Nephron progenitor cell (in vitro differentiated cells): ENCODE results near the gene MGLL.
A peak's percentile ranks its signal among the peaks of the same experiment; 100 is the strongest.

ENCODE experiments used
- DNase-seq: peaks from one replicate; pipeline ENCODE4 v3.0.0; 2021
- H3K27ac Mint-ChIP-seq: 2 replicates; pipeline ENCODE4 v1.8.0; 2021; ENCODE audit warnings: mild to moderate bottlenecking, moderate library complexity, mixed read lengths
- H3K27me3 Mint-ChIP-seq: 2 replicates; pipeline ENCODE4 v1.8.0; 2021; ENCODE audit warnings: mild to moderate bottlenecking, low read depth, mixed read lengths; ENCODE audit not compliant: poor library complexity
- H3K36me3 Mint-ChIP-seq: 2 replicates; pipeline ENCODE4 v1.8.0; 2021; ENCODE audit warnings: low read depth, mixed read lengths
- H3K4me1 Mint-ChIP-seq: 2 replicates; pipeline ENCODE4 v1.8.0; 2021; ENCODE audit warnings: mixed read lengths
- H3K4me3 Mint-ChIP-seq: 2 replicates; pipeline ENCODE4 v1.8.0; 2021; ENCODE audit warnings: mild to moderate bottlenecking, moderate library complexity, mixed read lengths
- H3K9me3 Mint-ChIP-seq: 2 replicates; pipeline ENCODE4 v1.8.0; 2021; ENCODE audit warnings: mild to moderate bottlenecking, moderate library complexity, mixed read lengths
- TF ChIP-seq, protein P1 (sequence below): fragments of 200-600 bp; sonication (generic); IDR thresholded peaks from 2 replicates; pipeline ENCODE4 v1.5.0; 2021; ENCODE audit warnings: antibody characterized with exemption

The MGLL gene

GRCh38 chr3:127723011-127723567, 99.2 kb downstream of the MGLL start:
- Mint-ChIP-seq H3K36me3 (peaks cover 15% of the 10 kb centered on the region), H3K27me3 (peaks cover 11% of the 10 kb centered on the region), H3K4me1 (peaks cover 56% of the 10 kb centered on the region), H3K27ac (no peak overlapping the region), H3K9me3 (peaks cover 33% of the 10 kb centered on the region), H3K4me3 (no peak overlapping the region)
- no peak for DNase-seq
- TF ChIP-seq, protein P1, sequence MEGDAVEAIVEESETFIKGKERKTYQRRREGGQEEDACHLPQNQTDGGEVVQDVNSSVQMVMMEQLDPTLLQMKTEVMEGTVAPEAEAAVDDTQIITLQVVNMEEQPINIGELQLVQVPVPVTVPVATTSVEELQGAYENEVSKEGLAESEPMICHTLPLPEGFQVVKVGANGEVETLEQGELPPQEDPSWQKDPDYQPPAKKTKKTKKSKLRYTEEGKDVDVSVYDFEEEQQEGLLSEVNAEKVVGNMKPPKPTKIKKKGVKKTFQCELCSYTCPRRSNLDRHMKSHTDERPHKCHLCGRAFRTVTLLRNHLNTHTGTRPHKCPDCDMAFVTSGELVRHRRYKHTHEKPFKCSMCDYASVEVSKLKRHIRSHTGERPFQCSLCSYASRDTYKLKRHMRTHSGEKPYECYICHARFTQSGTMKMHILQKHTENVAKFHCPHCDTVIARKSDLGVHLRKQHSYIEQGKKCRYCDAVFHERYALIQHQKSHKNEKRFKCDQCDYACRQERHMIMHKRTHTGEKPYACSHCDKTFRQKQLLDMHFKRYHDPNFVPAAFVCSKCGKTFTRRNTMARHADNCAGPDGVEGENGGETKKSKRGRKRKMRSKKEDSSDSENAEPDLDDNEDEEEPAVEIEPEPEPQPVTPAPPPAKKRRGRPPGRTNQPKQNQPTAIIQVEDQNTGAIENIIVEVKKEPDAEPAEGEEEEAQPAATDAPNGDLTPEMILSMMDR = no peak

DNA sequence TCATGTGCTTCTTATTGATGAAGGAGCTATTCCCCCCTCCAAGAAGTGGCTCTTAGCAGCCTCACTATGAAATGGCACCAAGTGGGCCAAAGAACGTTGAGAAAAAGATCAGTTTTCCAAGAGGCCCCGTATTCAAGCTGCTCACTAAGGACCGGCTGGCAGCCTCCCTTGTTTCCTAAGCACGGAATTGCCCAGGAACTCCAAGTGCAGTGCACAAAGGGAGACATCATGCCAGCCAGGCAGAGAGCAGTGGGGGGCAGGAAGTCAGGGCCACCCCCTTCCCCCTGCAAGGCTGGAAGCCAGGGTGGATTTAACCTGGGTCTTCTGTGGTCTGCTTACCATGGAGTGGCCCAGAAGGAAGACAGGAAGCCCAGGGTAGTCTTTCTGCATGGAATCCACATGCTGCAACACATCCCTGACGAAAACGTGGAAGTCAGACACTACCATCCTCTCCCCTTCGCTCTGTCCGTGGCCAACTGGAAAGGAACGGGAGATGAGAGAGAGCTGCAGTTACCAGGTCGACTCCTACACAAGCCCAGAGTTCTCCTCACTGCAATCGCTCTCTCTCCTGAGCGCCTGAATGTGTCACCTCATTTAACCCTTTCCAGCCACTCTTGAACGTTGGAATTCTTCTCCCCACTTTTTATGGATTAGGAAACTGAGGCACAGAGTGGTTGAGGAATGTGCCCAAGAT, 100.1 kb downstream of the MGLL start:
- TF ChIP-seq, protein P1 = no peak
- H3K4me3 Mint-ChIP-seq = peak overlapping the region; percentile 2

GRCh38 chr3:127720985-127721935, 101.1 kb downstream of the MGLL start:
- no peak for DNase-seq
- Mint-ChIP-seq H3K9me3 (peaks cover 26% of the 10 kb centered on the region), H3K27me3 (peaks cover 11% of the 10 kb centered on the region), H3K4me1 (peaks cover 71% of the 10 kb centered on the region), H3K4me3 (no peak overlapping the region), H3K36me3 (peaks cover 11% of the 10 kb centered on the region), H3K27ac (no peak overlapping the region)
- TF ChIP-seq, protein P1 = no peak

More for the DNA sequence above, 100.1 kb downstream of the MGLL start:
- H3K4me1 Mint-ChIP-seq = peaks cover 62% of the 10 kb centered on the region
- DNase-seq = no peak
- H3K36me3 Mint-ChIP-seq = peaks cover 15% of the 10 kb centered on the region
- no peak overlapping the region for H3K27ac Mint-ChIP-seq
- peaks cover 11% of the 10 kb centered on the region for H3K27me3 Mint-ChIP-seq
- peaks cover 33% of the 10 kb centered on the region for H3K9me3 Mint-ChIP-seq

DNA sequence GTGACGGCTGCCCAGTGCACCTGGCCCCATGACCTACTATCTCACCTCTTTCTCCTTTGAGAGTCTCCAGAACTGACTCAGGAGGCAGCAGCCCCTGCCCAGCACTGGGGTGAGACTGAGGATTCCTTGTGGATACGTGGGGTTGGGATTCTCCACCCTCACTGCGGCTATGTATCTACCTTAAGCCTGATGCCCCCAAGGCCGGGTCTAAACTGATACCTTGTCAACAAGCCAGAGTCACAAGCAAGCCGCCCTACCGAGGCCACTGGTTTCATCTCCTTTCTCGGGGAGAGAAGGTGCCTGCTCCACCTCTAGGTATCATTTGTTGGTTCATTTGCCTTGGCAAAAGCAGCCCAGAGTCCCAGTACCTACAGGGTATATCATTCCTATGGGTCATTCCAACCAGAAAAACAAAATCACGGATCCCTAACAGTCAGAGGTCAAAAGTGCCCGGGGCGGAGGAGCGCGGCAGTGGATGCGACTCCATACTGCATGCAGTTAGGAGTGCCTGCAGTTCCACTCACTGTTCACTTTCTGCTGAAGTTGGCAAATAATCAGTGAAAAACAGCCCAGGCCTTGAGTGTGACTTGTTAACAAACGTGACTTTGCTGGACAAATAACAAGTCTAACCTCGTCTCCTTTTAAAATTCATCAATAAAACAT, 102.0 kb downstream of the MGLL start:
- Mint-ChIP-seq H3K4me3 (no peak overlapping the region), H3K4me1 (peaks cover 77% of the 10 kb centered on the region), H3K9me3 (peaks cover 17% of the 10 kb centered on the region), H3K36me3 (peaks cover 5% of the 10 kb centered on the region), H3K27me3 (peaks cover 8% of the 10 kb centered on the region), H3K27ac (no peak overlapping the region)
- TF ChIP-seq, protein P1 = no peak
- DNase-seq = no peak

- DNase-seq = no peak
- no peaks in the 10 kb centered on the region for H3K36me3 Mint-ChIP-seq
- TF ChIP-seq, protein P1 = no peak
- peaks cover 8% of the 10 kb centered on the region for H3K27me3 Mint-ChIP-seq
- peaks cover 8% of the 10 kb centered on the region for H3K9me3 Mint-ChIP-seq
- H3K27ac Mint-ChIP-seq = no peak overlapping the region
- peaks cover 84% of the 10 kb centered on the region for H3K4me1 Mint-ChIP-seq
- no peak overlapping the region for H3K4me3 Mint-ChIP-seq
Observed at GRCh38 chr3:127719369-127719768, 102.9 kb downstream of the MGLL start.
